ENCODE data around the gene S100A13.

S100A13 gene

GRCh38 chr1:153661111-153661708 lies 33.9 kb upstream of the S100A13 start:
- Histone ChIP-seq H3K36me3 (peaks cover 55 to 65% (median 57%) of the 10 kb centered on the region in 3 donors), H3K4me3 (no peak overlapping the region), H3K27me3 (no peaks in the 10 kb centered on the region), H3K9me3 (no peaks in the 10 kb centered on the region), H3K27ac (no peak overlapping the region), H3K4me1 (peaks cover 4 to 11% (median 10%) of the 10 kb centered on the region in 4 donors)
- intact Hi-C loops (cut with DNase I; ENCODE audit: low total_unique reads): no loop called here
- no peak for TF ChIP-seq CTCF (IDR thresholded peaks at IDR 0.05)
- peak in 1 of 2 donors; percentile 28 for DNase-seq

DNA sequence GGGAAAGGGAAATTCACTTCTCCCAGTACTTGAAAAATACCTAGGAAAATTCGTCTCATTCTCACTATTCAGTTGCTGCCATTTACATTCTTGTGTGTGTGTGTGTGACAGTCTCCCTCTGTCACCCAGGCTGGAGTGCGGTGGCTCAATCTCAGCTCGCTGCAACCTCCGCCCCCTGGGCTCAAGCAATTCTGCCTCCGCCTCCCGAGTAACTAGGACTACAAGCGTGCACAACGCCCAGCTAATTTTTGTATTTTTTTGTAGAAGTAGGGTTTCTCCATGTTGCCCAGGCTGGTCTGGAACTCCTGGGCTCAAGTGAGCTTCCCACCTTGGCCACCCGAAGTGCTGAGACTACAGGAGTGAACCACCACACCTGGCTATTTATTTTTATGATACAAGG lies 32.4 kb upstream of the S100A13 start:
- Histone ChIP-seq H3K36me3 (peaks cover 40 to 49% (median 42%) of the 10 kb centered on the region in 3 donors), H3K9me3 (no peaks in the 10 kb centered on the region), H3K27me3 (no peaks in the 10 kb centered on the region), H3K27ac (peak overlapping the region; percentile 88 to 94), H3K4me1 (peaks cover 4 to 11% (median 10%) of the 10 kb centered on the region in 4 donors), H3K4me3 (peak overlapping the region; percentile 56 to 72)
- peak in 1 of 2 donors; percentile 60 for DNase-seq
- no peak for TF ChIP-seq CTCF (IDR thresholded peaks at IDR 0.05)
- intact Hi-C loops (cut with DNase I; ENCODE audit: low total_unique reads): no loop called here

- no peaks in the 10 kb centered on the region for H3K9me3 ChIP-seq
- intact Hi-C loops (cut with DNase I; ENCODE audit: low total_unique reads): no loop called here
- no peaks in the 10 kb centered on the region for H3K27me3 ChIP-seq
- TF ChIP-seq CTCF (IDR thresholded peaks at IDR 0.05): no peak
- H3K36me3 ChIP-seq: peaks cover 35 to 44% (median 37%) of the 10 kb centered on the region in 3 donors
- H3K4me3 ChIP-seq: peak overlapping the region; percentile 56 to 72
- peak overlapping the region; percentile 88 to 94 for H3K27ac ChIP-seq
- peaks cover 4 to 11% (median 10%) of the 10 kb centered on the region in 4 donors for H3K4me1 ChIP-seq
- no peak for DNase-seq
Observed at GRCh38 chr1:153659175-153659534, 31.9 kb upstream of the S100A13 start.

DNA sequence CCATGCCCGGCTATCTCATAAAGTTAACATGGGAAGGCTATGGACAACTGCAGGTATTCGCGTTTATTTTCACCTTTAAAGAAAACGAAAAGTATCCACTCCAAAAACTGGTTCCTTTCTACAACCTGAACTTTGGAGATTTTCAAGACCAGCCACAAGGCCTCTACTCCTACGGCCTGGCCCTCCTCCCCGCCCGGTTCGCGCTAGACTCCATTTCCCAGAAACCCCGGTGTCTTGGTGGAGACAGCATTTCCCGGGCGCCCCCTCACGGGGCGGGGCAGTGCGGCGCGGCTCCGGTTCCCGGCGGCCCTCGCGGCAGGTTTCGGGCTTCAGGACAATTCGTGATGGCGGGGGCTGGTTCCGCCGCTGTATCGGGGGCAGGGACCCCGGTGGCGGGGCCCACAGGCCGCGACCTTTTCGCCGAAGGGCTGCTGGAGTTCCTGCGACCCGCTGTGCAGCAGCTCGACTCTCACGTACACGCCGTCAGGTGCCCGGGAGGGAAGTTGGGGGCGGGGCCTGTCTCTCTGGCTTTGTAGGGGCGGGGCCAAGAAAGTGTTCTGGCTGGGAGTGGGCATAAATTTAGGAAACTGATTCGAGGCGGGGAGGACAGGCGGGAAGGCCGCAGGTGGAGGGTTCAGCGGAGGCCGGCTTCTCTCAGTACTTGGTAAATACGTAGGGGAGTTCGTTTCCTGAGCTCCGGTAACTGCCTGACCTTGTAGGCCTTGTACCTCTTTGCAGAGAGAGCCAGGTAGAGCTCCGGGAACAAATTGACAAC lies 31.3 kb upstream of the S100A13 start, which contains the start of gene SNAPIN:
SNAPIN (plus strand) TSS at position 304 of the 775 bp plus-strand sequence; CDS start at position 345, 41 bp downstream.
- Histone ChIP-seq H3K4me1 (peaks cover 4 to 11% (median 10%) of the 10 kb centered on the region in 4 donors), H3K4me3 (peak within 1 kb of the TSS; percentile 56 to 72), H3K36me3 (peaks cover 29 to 38% (median 31%) of the 10 kb centered on the region in 3 donors), H3K27ac (peak within 1 kb of the TSS; percentile 88 to 94), H3K27me3 (no peaks in the 10 kb centered on the region), H3K9me3 (no peaks in the 10 kb centered on the region)
- intact Hi-C loops (cut with DNase I; ENCODE audit: low total_unique reads): no loop called here
- peak in 1 of 2 experiments; percentile 25 for TF ChIP-seq CTCF (IDR thresholded peaks at IDR 0.05)
- peak; percentile 92 to 96 for DNase-seq

- Histone ChIP-seq H3K4me3 (no peak overlapping the region), H3K27ac (no peak overlapping the region), H3K4me1 (peaks cover 4 to 13% (median 11%) of the 10 kb centered on the region in 4 donors), H3K36me3 (peaks cover 0 to 6% (median 0%) of the 10 kb centered on the region in 3 donors), H3K27me3 (no peaks in the 10 kb centered on the region), H3K9me3 (no peaks in the 10 kb centered on the region)
- intact Hi-C loops (cut with DNase I; ENCODE audit: low total_unique reads): no loop called here
- no peak for TF ChIP-seq CTCF (IDR thresholded peaks at IDR 0.05)
- DNase-seq: peak in 1 of 2 donors; percentile 37
Observed at GRCh38 chr1:153655333-153655732, 28.0 kb upstream of the S100A13 start.

All from tibial artery (tissue), 4 donors.